Measurements from ENCODE around the gene XKR3. TPM values are rescaled to one million over a fixed set of nuclear protein-coding genes. Genes with fewer than 3 reads are reported as not detected.
"Not testable (repeated sequence)": the region's sequence is repeated elsewhere in the genome, so short reads cannot be mapped to it uniquely, and the experiment has no call there.

XKR3 gene
- total RNA-seq, 2 donors from 2014 or later, result not detected

GRCh38 chr22:16749282-16749681, 75.9 kb downstream of the XKR3 start:
- H3K36me3 Mint-ChIP-seq (ENCODE audit: low read depth); H3K27ac ChIP-seq (ENCODE audit: low read depth, low read length); H3K36me3 ChIP-seq (ENCODE audit: control insufficient read depth, insufficient read depth, low read length); H3K4me3 Mint-ChIP-seq; DNase-seq; H3K9ac ChIP-seq (ENCODE audit: extremely low read depth, low read length, poor library complexity, severe bottlenecking); H3K4me1 Mint-ChIP-seq; H3K27ac Mint-ChIP-seq; H3K4me1 ChIP-seq (ENCODE audit: control insufficient read depth, insufficient read depth, low read length); H3K4me3 ChIP-seq (ENCODE audit: low read length); H3K27me3 ChIP-seq (ENCODE audit: control insufficient read depth, insufficient read depth, low read length, poor library complexity, severe bottlenecking); H3K27me3 Mint-ChIP-seq (ENCODE audit: insufficient read depth): not testable (repeated sequence)
- peaks cover 14% of the 10 kb centered on the region for H3K9me3 ChIP-seq (ENCODE audit: control insufficient read depth, low read length)
- WGBS, 2 experiments (ENCODE audit: insufficient coverage in 1 of 2, insufficient read length in 1 of 2), result 38 to 70% methylated on average over 2 to 4 of the region's 4 CpGs
- peaks cover 78% of the 10 kb centered on the region for H3K9me3 Mint-ChIP-seq

GRCh38 chr22:16748160-16748929, 76.9 kb downstream of the XKR3 start:
- H3K9me3 ChIP-seq (ENCODE audit: control insufficient read depth, low read length), result peaks cover 19% of the 10 kb centered on the region
- not testable (repeated sequence) for H3K4me3 ChIP-seq (ENCODE audit: low read length); H3K4me1 Mint-ChIP-seq; H3K9ac ChIP-seq (ENCODE audit: extremely low read depth, low read length, poor library complexity, severe bottlenecking); DNase-seq; H3K27ac Mint-ChIP-seq; H3K27me3 ChIP-seq (ENCODE audit: control insufficient read depth, insufficient read depth, low read length, poor library complexity, severe bottlenecking); H3K36me3 ChIP-seq (ENCODE audit: control insufficient read depth, insufficient read depth, low read length); H3K27me3 Mint-ChIP-seq (ENCODE audit: insufficient read depth); H3K4me1 ChIP-seq (ENCODE audit: control insufficient read depth, insufficient read depth, low read length); H3K4me3 Mint-ChIP-seq; H3K27ac ChIP-seq (ENCODE audit: low read depth, low read length); H3K36me3 Mint-ChIP-seq (ENCODE audit: low read depth)
- H3K9me3 Mint-ChIP-seq, result peaks cover 83% of the 10 kb centered on the region
- WGBS, 2 experiments (ENCODE audit: insufficient coverage in 1 of 2, insufficient read length in 1 of 2), result 82 to 89% methylated on average over 10 to 43 of the region's 45 CpGs

GRCh38 chr22:16747266-16748159, 77.7 kb downstream of the XKR3 start:
- H3K36me3 Mint-ChIP-seq (ENCODE audit: low read depth); H3K27me3 Mint-ChIP-seq (ENCODE audit: insufficient read depth); H3K27ac ChIP-seq (ENCODE audit: low read depth, low read length); H3K9ac ChIP-seq (ENCODE audit: extremely low read depth, low read length, poor library complexity, severe bottlenecking); H3K4me3 ChIP-seq (ENCODE audit: low read length); H3K36me3 ChIP-seq (ENCODE audit: control insufficient read depth, insufficient read depth, low read length); H3K4me1 ChIP-seq (ENCODE audit: control insufficient read depth, insufficient read depth, low read length); H3K27ac Mint-ChIP-seq; DNase-seq; H3K4me3 Mint-ChIP-seq; H3K27me3 ChIP-seq (ENCODE audit: control insufficient read depth, insufficient read depth, low read length, poor library complexity, severe bottlenecking); H3K4me1 Mint-ChIP-seq: not testable (repeated sequence)
- H3K9me3 ChIP-seq (ENCODE audit: control insufficient read depth, low read length), result peaks cover 19% of the 10 kb centered on the region
- H3K9me3 Mint-ChIP-seq, result peaks cover 79% of the 10 kb centered on the region
- WGBS, 2 experiments (ENCODE audit: insufficient coverage in 1 of 2, insufficient read length in 1 of 2), result 82 to 85% methylated on average over 15 to 21 of the region's 21 CpGs

GRCh38 chr22:16734271-16734670, 90.9 kb downstream of the XKR3 start:
- not testable (repeated sequence) for H3K4me1 ChIP-seq (ENCODE audit: control insufficient read depth, insufficient read depth, low read length); DNase-seq; H3K36me3 Mint-ChIP-seq (ENCODE audit: low read depth); H3K36me3 ChIP-seq (ENCODE audit: control insufficient read depth, insufficient read depth, low read length); H3K4me1 Mint-ChIP-seq; H3K27me3 ChIP-seq (ENCODE audit: control insufficient read depth, insufficient read depth, low read length, poor library complexity, severe bottlenecking); H3K27ac ChIP-seq (ENCODE audit: low read depth, low read length); H3K4me3 ChIP-seq (ENCODE audit: low read length); H3K9ac ChIP-seq (ENCODE audit: extremely low read depth, low read length, poor library complexity, severe bottlenecking); H3K4me3 Mint-ChIP-seq; H3K27ac Mint-ChIP-seq; H3K27me3 Mint-ChIP-seq (ENCODE audit: insufficient read depth)
- H3K9me3 Mint-ChIP-seq, result peaks cover 62% of the 10 kb centered on the region
- H3K9me3 ChIP-seq (ENCODE audit: control insufficient read depth, low read length), result peaks cover 55% of the 10 kb centered on the region
- 0 to 22% methylated on average over 1 of the region's 1 CpG for WGBS, 2 experiments (ENCODE audit: insufficient coverage in 1 of 2, insufficient read length in 1 of 2)

Other genes starting within 250 kb of the XKR3 start
- not detected for gene CCT8L2, start 232.6 kb downstream of the XKR3 start, total RNA-seq
- gene GAB4, start 182.8 kb upstream of the XKR3 start, total RNA-seq, result under 1 TPM in 1 of 2 donors, not detected in 1; 0.22 TPM